SK-N-DZ (cell line): ENCODE results near the gene CEACAM16.

ENCODE experiments used
- DNase-seq: peaks from one replicate; pipeline ENCODE4 v3.0.0-alpha.2; 2015; ENCODE audit warnings: low spot score

CEACAM16 gene

DNA sequence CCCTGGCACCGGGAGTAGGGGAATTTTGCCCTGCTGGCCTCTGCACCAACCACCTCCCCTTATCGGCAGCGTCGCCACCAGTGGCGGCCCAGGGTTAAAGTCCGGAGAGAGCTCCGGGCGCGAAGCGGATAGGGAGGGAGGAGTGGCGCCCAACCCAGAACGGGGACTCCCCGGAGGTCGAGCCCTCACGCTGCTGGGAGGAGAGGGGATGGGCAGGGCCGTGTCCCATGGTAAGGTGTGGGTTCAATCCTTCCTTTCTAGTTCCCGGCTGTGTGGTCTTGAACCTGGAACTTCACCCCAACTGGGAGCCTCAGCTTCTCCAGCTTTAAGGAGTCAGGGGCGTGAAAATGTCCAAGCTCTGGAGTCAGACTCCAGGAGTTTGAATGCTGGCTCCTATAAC is 26.3 kb downstream of the CEACAM16 start:
- no peak for DNase-seq

DNA sequence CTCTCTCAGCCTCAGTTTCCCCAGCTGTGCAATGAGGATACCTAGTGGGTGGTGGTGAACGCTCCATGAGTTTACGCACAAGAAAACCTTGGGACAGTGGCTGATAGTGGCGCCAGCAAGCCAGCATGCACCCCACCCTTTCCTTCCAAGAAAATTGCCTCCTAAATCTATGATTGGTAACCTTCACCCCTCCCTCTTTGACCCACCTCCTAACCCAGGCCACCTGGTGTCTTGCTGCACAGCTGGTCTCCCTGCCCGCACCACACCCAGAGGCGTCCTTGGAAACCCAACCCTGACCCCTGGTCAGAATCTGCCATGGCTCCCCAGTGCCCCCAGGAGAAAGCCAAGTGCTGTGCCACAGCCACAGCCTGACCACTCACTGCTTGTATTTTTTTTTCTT is 26.7 kb downstream of the CEACAM16 start:
- no peak for DNase-seq

DNA sequence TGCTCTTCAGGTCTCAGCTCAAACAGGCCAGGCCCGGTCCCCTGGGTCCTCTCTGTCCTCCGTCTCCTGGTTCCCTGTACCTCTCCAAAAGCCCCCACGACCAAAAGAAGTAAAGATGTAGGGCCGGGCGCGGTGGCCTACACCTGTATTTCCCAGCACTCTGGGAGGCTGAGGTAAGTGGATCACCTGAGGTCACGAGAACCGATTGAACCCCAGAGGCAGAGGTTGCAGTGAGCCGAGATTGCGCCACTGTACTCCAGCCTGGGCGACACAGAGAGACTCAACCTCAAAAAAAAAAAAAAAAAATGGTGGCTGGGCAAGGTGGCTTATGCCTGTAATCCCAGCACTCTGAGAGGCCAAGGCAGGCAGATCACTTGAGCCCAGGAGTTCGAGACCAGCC is 27.5 kb downstream of the CEACAM16 start:
- no peak for DNase-seq

DNA sequence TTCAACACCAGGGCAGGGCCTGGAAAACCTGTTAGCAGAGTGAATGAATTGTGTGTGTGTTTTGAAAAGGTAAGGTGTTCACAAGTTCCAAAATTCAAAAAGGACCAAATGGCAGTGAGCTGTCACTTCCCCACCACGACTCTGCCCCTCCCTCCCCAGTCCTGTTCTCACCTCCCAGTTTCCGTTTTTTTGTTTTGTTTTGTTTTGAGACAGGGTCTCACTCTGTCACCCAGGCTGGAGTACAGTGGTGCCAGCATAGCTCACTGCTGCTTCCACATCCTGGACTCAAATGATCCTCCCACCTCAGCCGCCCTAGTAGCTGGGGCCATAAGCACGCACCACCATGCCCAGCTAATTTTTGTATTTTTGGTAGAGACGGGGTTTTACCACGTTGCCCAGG is 29.2 kb downstream of the CEACAM16 start:
- no peak for DNase-seq

DNA sequence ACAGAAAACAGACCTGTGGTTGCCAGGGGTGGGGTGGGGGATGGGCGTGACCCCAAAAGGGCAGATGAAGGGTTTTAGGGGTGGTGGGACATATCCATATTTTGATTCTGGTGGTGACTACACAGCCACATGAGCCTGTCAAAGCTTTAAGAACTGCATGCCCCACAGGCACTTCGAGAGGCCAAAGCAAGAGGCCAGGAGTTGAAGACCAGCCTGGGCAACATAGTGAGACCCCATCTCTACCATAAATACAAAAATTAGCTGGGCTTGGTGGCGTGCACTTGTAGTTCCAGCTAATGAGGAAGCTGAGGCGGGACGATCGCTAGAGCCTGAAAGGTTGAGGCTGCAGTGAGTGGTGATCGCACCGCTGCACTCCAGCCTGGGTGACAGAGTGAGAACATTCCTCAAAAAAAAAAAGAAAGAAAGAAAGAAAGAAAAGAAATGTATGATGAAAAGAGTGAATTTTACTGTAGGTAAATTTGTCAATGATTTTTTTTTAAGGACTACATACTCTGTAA is 30.6 kb downstream of the CEACAM16 start:
- DNase-seq: no peak

DNA sequence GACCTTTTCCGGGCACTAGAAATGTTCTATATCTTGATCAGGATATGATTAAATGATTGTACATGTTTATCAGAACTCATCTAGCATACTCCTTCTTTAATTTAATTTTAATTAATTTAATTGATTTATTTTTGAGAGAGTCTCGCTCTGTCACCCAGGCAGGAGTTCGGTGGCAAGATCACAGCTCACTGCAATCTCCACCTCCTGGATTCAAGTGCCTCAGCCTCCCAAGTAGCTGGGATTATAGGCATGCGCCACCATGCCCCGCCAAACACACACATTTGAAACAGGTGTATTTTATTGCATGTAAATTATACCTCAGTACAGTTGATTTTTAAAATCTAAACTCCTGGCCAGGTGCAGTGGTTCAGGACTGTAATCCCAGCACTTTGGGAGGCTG is 32.1 kb downstream of the CEACAM16 start:
- no peak for DNase-seq

DNA sequence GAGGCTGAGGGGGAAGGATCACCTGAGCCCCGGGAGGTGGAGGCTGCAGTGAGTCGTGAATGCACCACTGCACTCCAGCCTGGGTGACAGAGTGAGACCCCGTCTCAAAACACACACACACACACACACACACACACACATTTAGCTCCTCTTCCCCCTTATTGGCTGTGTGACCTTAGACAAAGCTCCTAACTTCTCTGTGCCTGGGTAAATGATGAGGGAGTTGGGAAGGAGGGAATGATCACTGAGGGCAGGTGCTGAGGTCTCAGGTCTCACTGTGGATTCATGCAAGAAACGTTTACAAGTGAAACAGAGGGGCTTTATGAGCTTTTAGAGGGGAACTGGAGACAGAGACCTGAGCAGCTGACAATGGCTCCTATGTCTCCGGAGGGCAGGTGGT is 32.7 kb downstream of the CEACAM16 start:
- no peak for DNase-seq

DNA sequence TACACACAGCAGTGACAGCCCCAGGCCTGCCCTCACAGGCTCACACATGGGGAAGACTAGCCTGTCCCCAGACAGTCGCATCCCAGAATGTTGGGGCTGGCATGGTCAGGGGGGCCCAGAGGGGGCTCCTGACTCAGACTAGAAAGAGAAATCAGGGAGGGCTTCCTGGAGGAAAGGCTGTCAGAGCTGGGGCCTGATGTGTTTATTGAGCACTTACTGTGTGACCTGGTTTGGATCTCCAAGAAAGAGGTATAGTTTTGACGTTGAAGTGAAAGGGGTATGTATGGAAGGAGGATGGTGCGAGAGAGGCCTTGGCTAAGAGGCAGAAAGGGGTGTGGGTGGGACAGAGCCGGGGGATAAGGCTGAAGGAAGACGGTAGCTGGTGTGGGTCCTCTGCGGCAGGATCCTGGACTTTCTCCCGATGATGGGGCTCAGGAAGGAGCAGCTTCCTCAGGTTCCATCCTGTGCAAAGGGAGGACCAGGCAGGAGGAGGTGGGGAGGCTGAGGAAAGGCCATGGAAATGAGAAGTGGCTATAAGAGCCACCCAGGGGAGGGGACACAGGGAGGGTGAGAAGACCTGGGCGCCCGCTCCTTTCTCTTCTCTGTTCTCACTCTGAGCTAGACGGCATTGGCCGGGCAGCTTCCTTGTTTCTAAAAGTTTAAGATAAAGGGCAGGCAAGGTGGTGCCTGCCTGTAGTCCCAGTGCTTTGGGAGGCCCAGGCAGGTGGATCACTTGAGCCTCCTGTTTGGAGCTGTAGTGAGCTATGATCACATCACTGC is 33.5 kb downstream of the CEACAM16 start:
- no peak for DNase-seq

DNA sequence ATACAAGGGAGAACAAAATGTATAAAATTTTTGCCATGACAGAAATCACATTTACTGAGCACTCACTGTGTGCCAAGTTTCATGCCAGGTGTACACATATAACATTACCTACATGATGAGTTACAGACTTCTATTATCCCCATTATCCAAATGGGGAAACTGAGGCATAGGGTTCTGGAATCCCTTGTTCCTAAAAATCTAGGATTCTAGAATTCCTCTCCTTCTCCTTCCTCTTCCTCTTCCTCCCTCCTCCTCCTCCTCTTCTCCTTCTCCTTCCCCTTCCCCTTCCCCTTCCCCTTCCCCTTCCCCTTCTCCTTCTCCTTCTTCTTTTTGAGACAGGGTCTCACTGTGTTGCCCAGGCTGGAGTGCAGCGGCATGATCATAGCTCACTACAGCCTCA is 35.4 kb downstream of the CEACAM16 start:
- no peak for DNase-seq

DNA sequence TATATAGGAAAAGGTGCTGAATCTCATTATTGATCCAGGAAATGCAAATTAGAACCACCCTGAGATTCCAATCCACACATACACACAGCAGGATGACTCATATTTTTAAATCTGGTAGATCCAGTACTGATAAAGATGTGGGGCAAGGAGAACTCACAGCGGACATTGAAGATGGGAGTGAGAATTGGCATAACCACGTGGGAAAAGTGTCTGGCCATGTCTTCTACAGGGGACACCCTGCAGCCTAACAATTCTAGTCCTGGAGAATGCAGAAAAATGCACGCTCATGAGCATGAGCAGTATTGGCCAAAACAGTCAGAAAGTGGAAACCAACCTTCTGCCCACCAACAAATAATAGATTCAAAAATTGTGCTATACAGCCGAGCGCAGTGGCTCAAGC is 36.1 kb downstream of the CEACAM16 start:
- no peak for DNase-seq

DNA sequence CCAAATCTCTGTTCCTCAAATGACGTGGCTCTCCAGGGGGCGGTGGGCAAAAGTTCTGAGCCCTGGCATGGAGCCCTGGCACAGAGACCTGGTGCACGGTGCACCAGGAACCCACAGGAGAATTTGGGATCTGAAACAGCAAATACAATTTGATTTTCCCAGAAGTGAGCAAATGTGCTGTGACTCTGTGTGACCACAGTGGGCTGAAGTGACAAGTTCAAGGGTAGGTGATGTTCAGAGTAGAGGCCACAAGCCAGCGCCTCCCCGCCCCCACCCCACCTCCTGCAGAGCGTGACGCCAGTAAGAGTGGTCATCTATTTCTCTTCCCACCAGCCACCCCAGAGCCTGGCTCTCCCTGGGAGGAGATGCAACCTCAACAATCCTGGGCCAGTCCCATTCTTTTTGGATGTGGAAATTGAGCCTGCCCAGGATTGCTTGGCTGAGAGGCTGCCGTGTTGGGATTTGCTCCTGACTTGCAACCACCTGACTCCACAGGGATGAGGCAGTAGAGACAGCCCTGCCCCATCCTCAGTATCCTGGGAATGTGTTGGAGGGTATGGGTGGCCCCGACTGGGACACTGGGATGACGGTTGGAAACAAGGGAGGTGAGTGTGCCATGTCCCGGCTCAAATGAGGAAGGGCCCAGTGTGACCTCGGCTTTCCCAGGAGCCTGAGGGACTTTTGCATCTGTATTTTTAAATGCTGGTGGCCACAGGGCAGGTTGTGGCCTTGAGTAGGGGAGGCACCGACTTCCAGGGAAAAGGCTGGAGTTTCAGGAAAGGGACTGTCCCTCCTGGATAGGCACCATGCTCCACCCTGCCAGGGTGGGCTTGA is 38.5 kb downstream of the CEACAM16 start:
- no peak for DNase-seq

DNA sequence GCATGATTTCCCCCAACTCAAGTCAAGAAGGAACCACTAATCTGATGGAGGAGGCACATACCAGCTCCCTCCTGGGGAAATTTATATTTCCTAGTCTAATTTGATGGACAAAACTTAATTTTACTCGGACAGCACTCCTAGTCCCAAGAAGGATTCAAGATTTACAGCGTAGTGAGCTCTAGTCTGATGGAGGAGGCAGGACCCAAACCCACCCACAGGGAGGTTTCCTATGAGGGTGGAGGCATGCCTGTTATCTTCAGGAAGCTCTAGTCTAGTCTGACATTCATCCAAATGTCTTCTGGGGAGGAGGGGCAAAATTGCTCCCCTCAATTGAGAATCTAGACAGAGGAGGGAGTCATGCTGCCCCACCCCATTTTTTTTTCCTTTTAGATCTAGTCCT is 39.2 kb downstream of the CEACAM16 start:
- DNase-seq: no peak

DNA sequence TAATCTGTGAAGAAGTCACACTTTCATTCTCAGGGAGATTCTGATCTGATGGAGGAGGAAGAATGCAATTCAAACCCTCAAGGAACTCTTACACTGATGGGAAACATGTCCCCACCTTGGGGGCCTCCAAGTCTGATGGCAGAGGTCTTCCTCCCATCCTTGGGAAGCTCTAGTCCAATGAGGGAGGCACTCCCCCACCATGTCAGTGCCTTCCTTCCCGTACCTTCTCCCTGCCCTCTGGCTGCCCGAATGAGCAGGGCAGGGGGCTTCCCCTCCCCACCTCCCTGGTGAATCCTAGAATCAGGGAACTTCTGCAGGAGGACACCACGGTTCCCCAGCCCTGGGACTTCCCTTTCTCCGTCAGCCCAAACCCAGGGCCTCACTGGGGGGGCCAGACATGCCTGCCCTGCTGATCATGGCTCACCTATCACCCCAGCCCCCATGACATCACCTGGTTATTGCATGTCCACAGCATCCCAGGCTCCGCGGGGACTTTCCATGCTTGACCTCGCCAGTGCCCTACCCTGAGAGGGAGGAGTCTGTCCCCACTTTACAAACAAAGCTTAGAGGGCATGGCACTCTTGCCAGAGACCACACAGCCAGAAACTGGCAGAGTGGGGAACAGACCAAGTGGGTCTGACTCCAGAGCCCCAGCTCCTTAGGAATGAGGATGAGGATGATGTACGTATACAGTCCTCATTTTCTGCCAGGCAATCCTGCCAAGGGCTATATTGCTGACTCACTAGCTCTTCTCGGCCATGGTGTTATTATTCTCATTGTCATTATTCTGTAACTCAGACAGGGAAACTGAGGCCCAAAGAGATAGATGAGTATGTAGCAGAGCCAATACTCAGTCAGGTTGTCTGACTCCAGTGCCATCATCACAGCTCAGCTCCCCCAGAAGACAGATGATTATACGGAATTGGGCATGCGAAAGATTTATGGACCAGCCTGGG is 39.9 kb downstream of the CEACAM16 start:
- DNase-seq: no peak

DNA sequence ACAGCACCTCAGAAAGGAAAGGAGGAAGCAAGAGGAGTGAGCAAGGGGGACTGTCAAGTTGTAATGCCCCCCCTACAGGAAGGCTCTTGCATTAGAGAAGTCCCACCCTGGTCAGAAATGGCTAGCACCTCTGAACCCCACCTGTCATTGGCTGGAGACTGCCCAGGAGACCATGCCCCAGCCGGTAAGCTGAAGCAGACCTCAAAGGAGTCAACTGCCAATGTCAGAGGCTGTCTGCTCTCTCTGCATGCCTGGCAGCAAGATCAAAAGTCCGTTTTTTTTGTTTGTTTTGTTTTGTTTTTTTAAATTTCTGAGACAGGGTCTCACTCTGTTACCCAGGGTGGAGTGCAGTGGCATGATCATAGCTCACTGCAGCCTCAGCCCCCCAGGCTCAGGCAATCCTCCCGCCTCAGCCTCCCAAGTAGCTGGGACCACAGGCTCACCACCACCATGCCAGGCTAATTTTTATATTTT is 41.4 kb downstream of the CEACAM16 start:
- DNase-seq: no peak

DNA sequence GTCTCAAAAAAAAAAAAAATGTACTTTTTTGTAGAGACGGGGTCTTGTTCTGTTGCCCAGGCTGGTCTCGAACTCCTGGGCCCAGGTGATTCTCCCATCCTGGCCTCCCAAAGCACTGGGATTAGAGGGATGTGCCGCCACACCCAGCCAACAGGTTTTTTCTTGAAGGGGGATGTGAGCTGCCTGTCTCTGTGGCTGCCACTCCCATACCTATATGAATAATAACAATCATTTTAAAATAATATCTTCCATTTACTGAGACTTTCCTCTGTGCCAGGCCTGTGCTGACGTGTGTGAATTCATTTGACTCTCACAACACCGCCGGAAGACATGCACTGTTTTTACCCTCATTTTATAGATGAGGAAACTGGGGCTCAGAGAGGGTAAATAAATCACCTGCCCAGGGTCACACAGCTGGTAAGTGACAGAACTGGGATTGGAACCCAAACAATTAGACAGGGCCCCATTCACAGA is 42.3 kb downstream of the CEACAM16 start:
- DNase-seq: no peak

DNA sequence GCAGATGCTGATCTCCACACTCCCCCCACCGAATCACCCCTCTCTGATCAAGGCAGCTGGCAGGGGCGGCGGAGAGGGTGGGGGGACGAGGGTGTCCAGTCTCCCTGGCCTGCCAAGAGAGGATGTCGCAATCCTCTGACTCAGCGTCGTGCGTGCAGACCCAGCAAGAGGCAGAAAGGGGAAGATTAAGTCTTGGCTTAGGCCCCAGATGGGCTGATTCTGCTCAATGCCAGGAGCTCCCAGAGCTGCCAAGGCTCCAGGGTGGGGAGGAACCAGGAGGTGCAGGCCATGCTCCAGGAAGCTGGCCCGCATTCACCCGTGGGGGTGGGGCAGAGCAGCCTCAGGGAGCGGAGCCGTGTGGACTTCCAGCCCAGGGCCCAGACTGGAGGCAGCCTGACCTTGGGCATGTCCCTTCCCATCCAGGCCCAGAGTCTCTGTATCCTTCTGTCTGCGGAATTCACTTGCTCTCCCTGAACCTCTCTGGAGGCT is 42.9 kb downstream of the CEACAM16 start:
- no peak for DNase-seq

DNA sequence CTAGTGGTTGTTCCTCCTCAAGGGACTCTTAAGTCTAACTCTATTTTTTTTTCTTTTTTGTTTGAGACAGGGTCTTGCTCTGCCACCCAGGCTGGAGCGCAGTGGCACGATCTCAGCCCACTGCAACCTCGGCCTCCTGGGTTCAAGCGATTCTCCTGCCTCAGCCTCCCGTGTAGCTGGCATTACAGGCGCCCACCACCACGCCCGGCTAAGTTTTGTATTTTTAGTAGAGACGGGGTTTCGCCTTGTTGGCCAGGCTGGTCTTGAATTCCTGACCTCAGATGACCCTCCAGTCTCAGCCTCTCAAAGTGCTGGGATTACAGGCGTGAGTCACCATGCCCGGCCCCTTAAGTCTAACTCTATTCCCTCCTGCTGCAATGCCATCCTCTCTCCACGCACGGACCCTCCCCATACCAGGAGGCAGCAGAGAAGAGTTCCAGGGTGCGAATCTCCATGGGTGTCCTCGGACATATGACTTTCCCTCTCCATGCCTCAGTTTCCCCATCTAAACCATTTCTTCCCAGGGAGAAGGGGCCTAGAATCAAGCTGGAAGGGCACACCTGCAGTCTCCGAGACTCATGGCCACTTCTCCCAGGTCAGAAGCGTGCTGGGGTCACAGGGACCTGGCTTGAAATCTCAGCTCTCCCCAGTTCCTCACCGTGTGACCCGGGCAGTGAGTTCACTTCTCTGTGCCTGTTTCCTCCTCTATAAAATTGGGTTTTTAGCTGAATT is 43.5 kb downstream of the CEACAM16 start:
- DNase-seq: no peak

DNA sequence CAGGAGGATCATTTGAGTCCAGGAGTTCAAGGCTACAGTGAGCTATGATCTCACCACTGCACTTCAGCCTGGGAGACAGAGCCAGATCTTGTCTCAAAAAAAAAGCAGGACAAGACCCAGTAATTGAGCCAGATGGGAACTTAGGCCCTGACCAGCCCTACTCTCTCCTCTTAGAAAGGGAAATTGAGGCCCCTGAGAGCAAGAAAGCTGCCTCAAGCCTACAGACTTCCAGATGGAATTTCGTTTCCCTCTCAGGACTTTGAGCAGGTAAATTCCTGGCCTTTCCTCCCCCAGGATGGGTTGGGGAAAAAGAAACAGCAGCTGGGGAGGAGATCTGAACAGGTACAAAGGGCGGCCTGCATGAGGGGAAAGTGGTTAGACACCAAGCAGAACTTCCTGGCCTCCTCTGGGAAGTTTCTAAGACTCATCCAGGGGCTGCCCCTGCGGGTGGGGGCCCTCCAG is 46.0 kb downstream of the CEACAM16 start:
- DNase-seq: no peak

DNA sequence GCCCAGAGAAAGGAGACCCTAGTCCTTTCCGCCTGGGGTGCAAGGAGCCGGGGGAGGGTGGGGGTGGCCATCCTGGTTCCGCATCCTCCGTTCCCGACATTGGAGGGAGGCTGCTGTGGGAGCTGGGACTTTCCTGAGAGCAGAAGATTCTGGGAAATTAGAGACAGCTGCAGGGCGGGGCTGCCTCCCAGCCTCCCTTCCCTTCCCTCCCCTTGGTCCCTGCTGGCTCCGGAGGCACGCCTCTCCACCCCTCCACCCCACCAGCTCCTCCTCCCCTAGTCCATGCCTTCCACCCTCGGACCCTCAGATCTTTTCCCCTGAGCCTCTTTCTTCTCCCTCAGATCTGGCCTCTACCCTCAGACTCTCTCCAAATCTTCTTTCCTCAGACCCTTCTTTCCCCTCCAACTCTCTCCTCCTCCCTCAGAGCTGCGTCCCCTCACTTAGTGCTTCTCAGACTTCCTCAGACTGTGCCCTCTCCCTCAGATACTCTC is 46.4 kb downstream of the CEACAM16 start:
- DNase-seq: no peak

DNA sequence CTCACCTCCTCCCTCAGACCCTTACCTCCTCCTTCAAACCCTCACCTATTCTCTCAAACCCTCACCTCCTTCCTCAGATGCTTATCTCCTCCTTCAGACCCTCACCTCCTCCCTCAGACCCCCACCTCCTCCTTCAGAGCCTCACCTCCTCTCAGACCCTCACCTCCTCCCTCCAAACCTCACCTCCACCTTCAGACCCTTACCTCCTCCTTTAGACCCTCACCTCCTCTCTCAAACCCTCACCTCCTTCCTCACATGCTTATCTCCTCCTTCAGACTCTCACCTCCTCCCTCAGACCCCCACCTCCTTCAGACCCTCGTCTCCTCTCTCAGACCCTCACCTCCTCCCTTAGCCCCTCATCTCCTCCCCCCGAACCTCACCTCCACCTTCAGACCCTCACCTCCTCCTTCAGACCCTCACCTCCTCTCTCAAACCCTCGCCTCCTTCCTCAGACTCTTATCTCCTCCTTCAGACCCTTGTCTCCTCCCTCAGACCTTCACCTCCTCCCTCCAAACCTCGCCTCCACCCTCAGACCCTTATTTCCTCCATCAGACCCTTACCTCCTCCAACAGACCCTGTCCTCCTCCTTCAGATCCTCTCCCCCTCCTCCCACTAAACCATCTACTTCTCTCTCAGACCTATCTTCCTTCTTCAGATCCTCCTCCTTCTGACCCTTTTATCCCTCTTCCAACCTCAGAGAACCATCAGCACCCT is 47.1 kb downstream of the CEACAM16 start:
- DNase-seq: no peak
